GM18861 (cell line): Measurements from ENCODE around the gene ZMIZ1.

Experiments
- ATAC-seq: cut with Tn5 transposase; IDR thresholded peaks from one replicate; pipeline ENCODE4 v1.9.1; 2021; ENCODE audit not compliant: unreplicated experiment

The ZMIZ1 gene

GRCh38 chr10:79184657-79185056, 115.9 kb downstream of the ZMIZ1 start:
- ATAC-seq: no peak

- no peak for ATAC-seq
Measured at GRCh38 chr10:79185067-79185774, 116.5 kb downstream of the ZMIZ1 start.

DNA sequence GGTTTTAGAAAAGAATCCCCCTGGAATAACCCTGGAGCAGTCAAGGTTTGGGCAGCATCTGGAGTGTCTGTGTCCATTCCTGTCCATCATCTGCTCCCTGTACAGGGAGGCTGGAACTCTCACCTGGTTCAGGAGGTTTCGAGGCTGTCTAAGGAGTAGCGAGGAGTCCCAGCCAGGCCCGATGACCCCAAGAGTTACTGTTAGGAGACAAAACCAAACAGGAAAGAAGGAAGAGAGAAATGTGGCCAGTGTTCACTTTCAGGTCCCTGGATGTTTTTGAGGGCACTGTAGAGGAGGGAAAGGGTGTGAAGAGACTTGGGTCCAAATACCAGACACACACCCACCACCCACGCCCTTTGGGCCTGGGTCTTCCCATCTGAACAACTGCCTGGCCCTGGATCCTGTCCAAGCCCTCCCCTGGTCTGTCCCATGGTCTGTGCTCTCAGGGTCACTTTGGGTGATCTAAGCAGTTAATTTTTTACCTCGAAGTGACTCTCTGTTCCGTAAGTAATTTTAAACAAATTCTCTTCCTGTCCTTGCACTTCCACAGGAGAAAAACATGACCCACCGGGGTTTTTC, 117.1 kb downstream of the ZMIZ1 start:
- no peak for ATAC-seq

DNA sequence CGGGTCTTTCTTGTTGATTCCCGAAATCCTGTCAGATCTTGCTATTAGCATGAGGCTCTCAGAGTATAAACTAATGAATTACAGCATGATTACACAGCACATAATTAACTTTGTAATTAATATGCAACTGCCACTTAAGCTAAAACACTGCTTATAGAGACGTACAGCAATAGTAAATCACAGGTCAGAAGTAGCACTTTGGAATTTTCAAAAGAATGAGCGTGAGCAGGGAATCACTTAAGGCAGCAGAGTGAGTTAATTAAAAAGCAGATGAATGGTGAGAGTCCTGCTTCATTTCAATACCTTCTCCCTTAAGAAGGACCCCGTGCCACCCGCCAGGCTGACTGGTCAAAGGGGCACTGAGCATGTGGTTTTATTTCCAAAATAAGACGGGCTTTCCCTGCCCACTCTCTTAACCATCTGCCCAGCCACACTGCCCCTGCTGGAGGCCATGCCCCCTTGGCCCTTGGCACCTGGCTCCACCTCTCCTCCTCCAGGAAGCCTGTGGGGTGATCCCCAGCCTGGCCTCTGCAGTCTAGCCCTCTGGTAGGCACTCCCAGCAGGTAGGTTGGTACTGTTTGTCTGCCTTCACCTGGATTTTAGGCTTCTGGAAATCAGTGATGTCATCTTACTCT, 117.8 kb downstream of the ZMIZ1 start:
- no peak for ATAC-seq

DNA sequence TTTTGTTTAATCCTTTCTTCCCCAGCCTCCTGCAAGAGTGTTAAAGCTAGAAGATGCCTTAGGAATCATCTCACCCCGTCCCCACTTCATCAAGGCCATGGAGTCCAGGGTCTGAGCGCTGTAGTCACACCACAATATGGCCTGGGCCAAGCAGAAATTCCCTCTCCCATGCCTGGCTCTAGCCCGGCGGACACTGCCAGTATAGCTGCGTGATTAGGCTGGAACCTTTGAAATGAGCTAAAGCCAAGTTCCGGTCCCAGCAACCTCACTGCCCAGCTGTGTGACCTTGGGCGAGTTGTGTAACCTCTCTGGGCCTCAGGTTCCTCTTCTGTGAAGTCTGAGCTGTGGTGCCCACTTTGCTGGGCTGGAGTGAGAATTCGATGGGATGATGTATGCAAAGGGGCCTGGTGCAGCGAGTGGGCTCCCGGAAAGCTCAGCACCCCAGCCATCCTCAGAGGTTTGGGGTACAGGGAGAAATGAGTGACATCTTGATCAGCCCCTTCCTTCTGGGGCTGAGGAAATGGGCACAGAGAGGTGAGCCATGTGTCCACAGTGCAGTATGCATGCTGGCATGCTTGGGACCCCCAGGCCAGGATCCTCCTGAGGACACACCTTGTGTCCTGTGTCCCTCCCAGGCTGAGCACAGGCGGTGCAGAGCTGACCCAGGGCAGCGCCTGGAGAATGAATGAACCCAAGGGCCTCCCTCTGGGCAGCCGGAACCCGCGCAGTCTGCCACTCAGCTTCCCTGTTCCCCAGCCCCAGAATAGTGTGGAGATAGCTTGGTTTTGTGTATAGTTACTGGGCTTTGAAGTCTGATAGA, 118.6 kb downstream of the ZMIZ1 start:
- no peak for ATAC-seq

GRCh38 chr10:79188154-79188965, 119.6 kb downstream of the ZMIZ1 start:
- ATAC-seq: no peak

DNA sequence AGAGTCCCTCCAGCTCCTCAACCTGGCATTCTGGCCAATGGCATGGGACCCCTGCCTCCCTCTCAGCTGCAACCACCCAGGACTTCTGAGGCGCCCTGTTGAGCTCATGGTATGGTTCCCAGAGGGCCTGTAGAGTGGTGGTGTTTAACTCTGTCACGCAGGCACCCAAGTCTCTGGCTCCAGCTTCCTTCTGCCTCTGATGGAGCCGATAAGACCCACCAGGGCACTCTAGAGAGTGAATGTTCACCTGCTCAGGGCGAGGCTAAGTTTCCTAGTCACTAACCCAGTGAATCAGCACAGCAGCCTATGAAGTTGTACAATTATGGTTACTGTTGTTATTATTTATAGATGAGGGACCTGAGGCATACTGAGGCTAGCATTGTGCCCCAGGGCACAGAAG, 120.4 kb downstream of the ZMIZ1 start:
- no peak for ATAC-seq

GRCh38 chr10:79189853-79190435, 121.2 kb downstream of the ZMIZ1 start:
- no peak for ATAC-seq

- no peak for ATAC-seq
Measured at GRCh38 chr10:79190740-79191261, 122.0 kb downstream of the ZMIZ1 start.

GRCh38 chr10:79191951-79192676, 123.3 kb downstream of the ZMIZ1 start:
- ATAC-seq: no peak

GRCh38 chr10:79192677-79193003, 123.9 kb downstream of the ZMIZ1 start:
- no peak for ATAC-seq

DNA sequence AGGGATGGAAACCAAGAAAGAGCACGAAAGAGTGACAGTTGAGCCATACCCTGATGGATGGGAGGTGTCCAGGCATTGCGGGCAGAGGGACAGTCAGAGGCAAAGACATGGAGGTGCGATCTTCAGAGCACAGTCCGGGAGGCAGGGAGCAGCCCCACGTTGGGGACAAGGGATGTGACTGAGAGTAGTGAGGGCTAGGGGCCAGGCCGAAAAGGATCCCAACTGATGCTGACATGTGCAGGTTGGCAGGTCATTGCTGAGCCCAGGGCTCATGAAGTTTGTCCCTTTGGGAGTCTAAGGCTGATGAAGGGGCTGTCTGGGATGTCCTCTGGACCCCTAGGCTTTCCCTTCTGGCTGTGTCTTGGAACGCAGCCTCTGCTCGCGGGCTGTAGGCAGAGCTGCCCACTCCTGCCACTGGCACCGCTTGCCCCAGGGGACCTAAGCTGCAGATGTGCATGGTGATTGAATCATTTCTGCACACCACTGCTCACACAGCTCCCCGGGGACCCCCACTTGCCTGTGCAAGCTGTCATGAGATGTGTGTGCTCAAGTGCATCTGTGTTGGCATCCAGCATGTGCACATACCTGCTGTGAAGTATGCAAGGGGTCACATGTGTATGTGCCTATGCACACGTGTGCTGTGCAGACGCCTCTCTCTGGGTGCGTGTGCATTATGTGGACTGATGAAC, 125.1 kb downstream of the ZMIZ1 start:
- no peak for ATAC-seq

GRCh38 chr10:79195091-79195923, 126.5 kb downstream of the ZMIZ1 start:
- ATAC-seq: peak; percentile 83

GRCh38 chr10:79196470-79197461, 128.0 kb downstream of the ZMIZ1 start:
- ATAC-seq: no peak

GRCh38 chr10:79197558-79197957, 128.8 kb downstream of the ZMIZ1 start:
- ATAC-seq: no peak

- no peak for ATAC-seq
Measured at GRCh38 chr10:79200346-79200745, 131.6 kb downstream of the ZMIZ1 start.

- ATAC-seq: no peak
Measured at GRCh38 chr10:79201706-79202105, 132.9 kb downstream of the ZMIZ1 start.
